Measurements from ENCODE around the gene LTB4R2. TPM values are rescaled to one million over a fixed set of nuclear protein-coding genes. Genes with fewer than 3 reads are reported as not detected.

The LTB4R2 gene
- total RNA-seq, 2 experiments from 2014 or later, result 15.7 to 37.6 TPM

DNA sequence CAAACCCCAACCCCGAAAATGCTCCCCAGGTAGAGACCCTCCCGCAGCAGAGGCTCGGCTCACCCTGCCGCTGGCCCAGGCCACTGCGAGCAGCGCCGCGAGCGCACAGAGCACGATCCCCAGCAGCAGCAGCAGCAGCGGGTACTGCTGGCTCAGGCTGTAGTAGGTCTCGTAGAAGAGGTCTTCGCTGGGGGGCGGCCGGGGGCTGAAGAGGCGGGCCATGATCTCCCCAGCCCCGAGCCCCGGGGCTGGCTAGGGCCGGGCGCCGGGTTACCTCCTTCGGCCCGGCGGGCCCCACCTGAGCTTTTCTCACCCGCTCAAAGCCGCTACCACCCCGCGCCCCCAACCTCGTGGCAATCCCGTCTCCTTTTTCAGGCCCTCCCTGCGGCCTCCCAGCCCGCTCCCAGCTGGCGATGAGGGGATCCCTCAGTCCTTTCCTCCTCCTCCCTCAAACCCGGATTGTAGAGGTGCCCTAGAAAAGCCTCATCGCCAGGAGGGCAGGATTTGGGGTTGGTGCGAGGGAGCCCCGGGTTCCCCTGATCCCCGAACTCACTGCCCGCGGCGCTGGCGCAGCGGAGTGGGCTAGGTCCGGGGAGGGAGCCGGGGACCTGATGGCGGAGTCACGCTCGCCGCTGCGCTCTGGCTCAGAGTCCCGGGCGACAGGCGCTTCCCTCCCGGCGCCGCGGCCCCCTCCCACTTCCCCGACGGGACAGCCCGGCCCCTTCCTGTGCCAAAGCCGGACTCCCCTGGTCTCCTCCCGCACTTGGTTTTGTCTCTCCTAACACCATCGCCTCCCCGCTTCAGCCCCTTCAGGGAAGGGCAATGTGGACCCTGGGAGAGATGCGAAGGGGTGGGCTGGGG lies 24.7 kb downstream of the LTB4R2 start, which contains the start of gene ADCY4:
ADCY4 (minus strand) TSS at position 641 of the 861 bp plus-strand sequence; CDS start at position 222, 419 bp downstream.
- TF ChIP-seq, protein P1, sequence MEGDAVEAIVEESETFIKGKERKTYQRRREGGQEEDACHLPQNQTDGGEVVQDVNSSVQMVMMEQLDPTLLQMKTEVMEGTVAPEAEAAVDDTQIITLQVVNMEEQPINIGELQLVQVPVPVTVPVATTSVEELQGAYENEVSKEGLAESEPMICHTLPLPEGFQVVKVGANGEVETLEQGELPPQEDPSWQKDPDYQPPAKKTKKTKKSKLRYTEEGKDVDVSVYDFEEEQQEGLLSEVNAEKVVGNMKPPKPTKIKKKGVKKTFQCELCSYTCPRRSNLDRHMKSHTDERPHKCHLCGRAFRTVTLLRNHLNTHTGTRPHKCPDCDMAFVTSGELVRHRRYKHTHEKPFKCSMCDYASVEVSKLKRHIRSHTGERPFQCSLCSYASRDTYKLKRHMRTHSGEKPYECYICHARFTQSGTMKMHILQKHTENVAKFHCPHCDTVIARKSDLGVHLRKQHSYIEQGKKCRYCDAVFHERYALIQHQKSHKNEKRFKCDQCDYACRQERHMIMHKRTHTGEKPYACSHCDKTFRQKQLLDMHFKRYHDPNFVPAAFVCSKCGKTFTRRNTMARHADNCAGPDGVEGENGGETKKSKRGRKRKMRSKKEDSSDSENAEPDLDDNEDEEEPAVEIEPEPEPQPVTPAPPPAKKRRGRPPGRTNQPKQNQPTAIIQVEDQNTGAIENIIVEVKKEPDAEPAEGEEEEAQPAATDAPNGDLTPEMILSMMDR (conservative IDR thresholded peaks at IDR 0.05; ENCODE audit: low read length), result no peak
- no peak; the same call in 1 of the 2 replicates for TF ChIP-seq EZH2phosphoT487 (IDR thresholded peaks at IDR 0.05; ENCODE audit: borderline replicate concordance, low read depth, low read length)
- Histone ChIP-seq H3K9me3 (ENCODE audit: low read length) (no peaks in the 10 kb centered on the region), H3K27ac (ENCODE audit: low read depth, low read length, poor library complexity, severe bottlenecking) (no peak within 1 kb of the TSS), H3K4me1 (ENCODE audit: insufficient read depth, low read length, poor library complexity, severe bottlenecking) (peaks cover 30% of the 10 kb centered on the region), H3K36me3 (ENCODE audit: insufficient read depth, low read length) (no peaks in the 10 kb centered on the region), H3K9me2 (ENCODE audit: insufficient read depth, low read length) (no peaks in the 10 kb centered on the region), H3K79me2 (ENCODE audit: insufficient read depth, low read depth, low read length) (no peaks in the 10 kb centered on the region), H3K4me2 (ENCODE audit: low read length) (peak within 1 kb of the TSS; percentile 69), H4K20me1 (ENCODE audit: insufficient read depth, low read length) (no peaks in the 10 kb centered on the region), H2AFZ (ENCODE audit: low read length) (peak within 1 kb of the TSS; percentile 31; the same call in 1 of the 2 replicates), H3K4me3 (ENCODE audit: low read depth, low read length, poor library complexity, severe bottlenecking) (peak within 1 kb of the TSS; percentile 51)
- ChIA-PET POLR2A (no interaction called here), CTCF (ENCODE audit: unreplicated experiment) (interaction anchor here (1.0 to 3.0 kb wide), 2 partner anchors 102 to 1034 kb away, joined by 3 to 16 read pairs; no protein-coding TSS in a partner anchor)
- no TSS peak for BruUV-seq (replicated peaks)
- no peak for DNase-seq (ENCODE audit: low spot score)
- intact Hi-C loops (cut with micrococcal nuclease; ENCODE audit: unreplicated experiment), result loop anchor here (10.0 kb wide), 1 partner anchor 340 kb away; no protein-coding TSS in a partner anchor

DNA sequence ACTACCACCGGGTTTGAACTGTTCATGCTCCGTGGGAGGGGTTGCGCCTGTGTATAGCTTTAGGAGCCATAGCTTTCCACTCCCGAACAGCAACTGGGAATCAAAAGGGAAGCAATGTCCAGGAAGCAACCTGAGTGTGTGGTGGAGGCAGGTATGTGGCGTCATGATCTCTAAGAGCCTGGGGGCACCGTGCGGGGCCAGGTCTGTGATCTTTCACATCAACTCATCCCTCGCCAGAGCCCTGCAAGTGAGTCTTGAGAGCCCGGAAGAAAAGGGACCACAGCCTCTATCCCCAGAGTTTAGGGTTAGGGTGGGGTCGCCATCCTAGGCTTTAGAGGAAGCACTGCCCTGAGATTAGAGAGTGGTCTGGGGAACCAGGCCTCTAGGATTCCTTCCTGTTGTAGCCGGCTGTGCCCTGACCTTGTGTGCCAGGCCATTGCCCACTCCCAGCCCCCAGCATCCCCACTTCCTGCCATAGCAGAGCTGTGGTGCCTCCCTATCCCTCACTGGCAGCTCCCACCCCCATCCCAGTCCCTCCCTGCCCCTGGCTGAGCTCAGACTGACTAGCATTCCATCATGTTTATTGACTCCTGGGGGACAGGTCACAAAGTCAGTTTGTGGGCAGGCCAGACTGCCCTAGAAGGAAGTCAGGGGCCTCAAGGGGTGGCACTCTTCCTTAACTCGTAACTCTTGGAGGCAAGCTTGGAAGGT lies 25.7 kb downstream of the LTB4R2 start:
- Histone ChIP-seq H3K27ac (ENCODE audit: low read depth, low read length, poor library complexity, severe bottlenecking) (no peak overlapping the region), H3K36me3 (ENCODE audit: insufficient read depth, low read length) (no peaks in the 10 kb centered on the region), H2AFZ (ENCODE audit: low read length) (no peak overlapping the region), H4K20me1 (ENCODE audit: insufficient read depth, low read length) (no peaks in the 10 kb centered on the region), H3K79me2 (ENCODE audit: insufficient read depth, low read depth, low read length) (no peaks in the 10 kb centered on the region), H3K9me3 (ENCODE audit: low read length) (no peaks in the 10 kb centered on the region), H3K9me2 (ENCODE audit: insufficient read depth, low read length) (no peaks in the 10 kb centered on the region), H3K4me3 (ENCODE audit: low read depth, low read length, poor library complexity, severe bottlenecking) (no peak overlapping the region), H3K4me2 (ENCODE audit: low read length) (no peak overlapping the region), H3K4me1 (ENCODE audit: insufficient read depth, low read length, poor library complexity, severe bottlenecking) (peaks cover 37% of the 10 kb centered on the region)
- ChIA-PET POLR2A (interaction anchor here (0.6 to 0.9 kb wide), 2 partner anchors 17 to 1772 kb away, joined by 3 read pairs; no protein-coding TSS in a partner anchor), CTCF (ENCODE audit: unreplicated experiment) (interaction anchor here (1.2 kb wide), 1 partner anchor 96 kb away, joined by 6 read pairs; no protein-coding TSS in a partner anchor)
- intact Hi-C loops (cut with micrococcal nuclease; ENCODE audit: unreplicated experiment), result loop anchor here (10.0 kb wide), 1 partner anchor 339 kb away; no protein-coding TSS in a partner anchor
- TF ChIP-seq, protein P1 (conservative IDR thresholded peaks at IDR 0.05; ENCODE audit: low read length), result no peak
- TF ChIP-seq EZH2phosphoT487 (IDR thresholded peaks at IDR 0.05; ENCODE audit: borderline replicate concordance, low read depth, low read length), result no peak
- DNase-seq (ENCODE audit: low spot score), result no peak
- no TSS peak for BruUV-seq (replicated peaks)

Data from OCI-LY7 (cell line).